Hepatocyte (in vitro differentiated cells): Measurements from ENCODE around the gene GALNT13. TPM values are rescaled to one million over a fixed set of nuclear protein-coding genes. Genes with fewer than 3 reads are reported as not detected.

Experiments used
- DNase-seq: peaks from one replicate; pipeline ENCODE4 v3.0.0-alpha.2; 2016; ENCODE audit warnings: low spot score
- H2AFZ ChIP-seq: fragments of 200-600 bp; sonication (generic); 2 replicates; pipeline ENCODE4 v1.6.0; 2016; ENCODE audit warnings: antibody characterized with exemption, mild to moderate bottlenecking
- H3K27ac ChIP-seq: fragments of 200-600 bp; sonication (generic); 2 replicates; pipeline ENCODE4 v1.5.1; 2016; ENCODE audit warnings: mild to moderate bottlenecking
- H3K27me3 ChIP-seq: fragments of 200-600 bp; sonication (generic); 2 replicates; pipeline ENCODE4 v1.6.1; 2016
- H3K36me3 ChIP-seq: fragments of 200-600 bp; sonication (generic); replicated peaks from 2 replicates; pipeline ENCODE4 v1.5.1; 2016; ENCODE audit warnings: low read depth; ENCODE audit not compliant: insufficient read depth
- H3K4me1 ChIP-seq: fragments of 200-600 bp; sonication (generic); 2 replicates; pipeline ENCODE4 v1.5.1; 2016; ENCODE audit warnings: mild to moderate bottlenecking, moderate library complexity; ENCODE audit not compliant: insufficient read depth
- H3K4me2 ChIP-seq: fragments of 200-600 bp; sonication (generic); 2 replicates; pipeline ENCODE4 v1.6.0; 2016
- H3K4me3 ChIP-seq: fragments of 200-600 bp; sonication (generic); 2 replicates; pipeline ENCODE4 v1.5.1; 2016; ENCODE audit warnings: mild to moderate bottlenecking
- H3K79me2 ChIP-seq: fragments of 200-600 bp; sonication (generic); 2 replicates; pipeline ENCODE4 v1.6.0; 2017; ENCODE audit warnings: mild to moderate bottlenecking
- H3K9me2 ChIP-seq: fragments of 200-600 bp; sonication (generic); replicated peaks from 2 replicates; pipeline ENCODE4 v1.6.0; 2017; ENCODE audit warnings: mild to moderate bottlenecking; ENCODE audit not compliant: insufficient read depth
- H3K9me3 ChIP-seq: fragments of 200-600 bp; sonication (generic); 2 replicates; pipeline ENCODE4 v1.5.1; 2016; ENCODE audit warnings: low read depth, mild to moderate bottlenecking
- H4K20me1 ChIP-seq: fragments of 200-600 bp; sonication (generic); 2 replicates; pipeline ENCODE4 v1.6.0; 2016; ENCODE audit warnings: mild to moderate bottlenecking; ENCODE audit not compliant: insufficient read depth, poor library complexity, severe bottlenecking
- CTCF ChIP-seq: fragments of 200-600 bp; sonication (generic); IDR thresholded peaks from 2 replicates; pipeline ENCODE4 v1.5.1; 2016; ENCODE audit warnings: antibody characterized with exemption, mild to moderate bottlenecking; ENCODE audit not compliant: poor library complexity
- EZH2 ChIP-seq: fragments of 200-600 bp; sonication (generic); IDR thresholded peaks from 2 replicates; pipeline ENCODE4 v1.6.1; 2016; ENCODE audit warnings: antibody characterized with exemption, mild to moderate bottlenecking, borderline replicate concordance
- EZH2phosphoT487 ChIP-seq: fragments of 200-600 bp; sonication (generic); IDR thresholded peaks from one replicate; pipeline ENCODE4 v1.6.1; 2018; ENCODE audit warnings: antibody characterized with exemption, mild to moderate bottlenecking, low read depth, moderate library complexity; ENCODE audit not compliant: unreplicated experiment, severe bottlenecking
- WGBS: methylation state at CpG from one replicate; pipeline ENCODE4 v1.1.6; 2016; ENCODE audit warnings: low lambda C conversion rate; ENCODE audit errors: missing lambda C conversion rate; 5-methylcytosine and 5-hydroxymethylcytosine counted together
- polyA plus RNA-seq: library from polyadenylated mRNA; unstranded; fragments of >200 nt; fragmentation: Nextera tagmentation; extraction: Ambion mirVana; gene quantifications from 2 replicates; pipeline ENCODE4 v1.2.1, GENCODE V29; 2016
- total RNA-seq: library from RNA; depleted of rRNA; stranded (reverse); fragments of >200 nt; gene quantifications from 2 replicates; pipeline ENCODE4 v1.2.3, GENCODE V29; 2014

Gene GALNT13
- total and polyA plus RNA-seq, 2 experiments from 2014 or later, result 25.6 to 53.5 TPM

GRCh38 chr2:154437104-154437503, 565.4 kb downstream of the GALNT13 start:
- no peak overlapping the region for H3K4me2 ChIP-seq
- DNase-seq, result no peak
- H2AFZ ChIP-seq, result no peak overlapping the region
- H3K27me3 ChIP-seq, result no peaks in the 10 kb centered on the region
- H3K9me3 ChIP-seq, result no peaks in the 10 kb centered on the region
- no peak overlapping the region for H3K27ac ChIP-seq
- no peaks in the 10 kb centered on the region for H4K20me1 ChIP-seq
- H3K79me2 ChIP-seq, result no peaks in the 10 kb centered on the region
- no peaks in the 10 kb centered on the region for H3K36me3 ChIP-seq
- no peak overlapping the region for H3K4me3 ChIP-seq
- TF ChIP-seq CTCF, result no peak
- no peak for TF ChIP-seq EZH2
- no peaks in the 10 kb centered on the region for H3K4me1 ChIP-seq
- 76% methylated on average over 8 of the region's 8 CpGs for WGBS
- H3K9me2 ChIP-seq, result no peaks in the 10 kb centered on the region

- no peak overlapping the region for H3K27ac ChIP-seq
- no peaks in the 10 kb centered on the region for H3K27me3 ChIP-seq
- H3K4me2 ChIP-seq, result no peak overlapping the region
- TF ChIP-seq EZH2, result no peak
- peak; percentile 53 for TF ChIP-seq CTCF
- TF ChIP-seq EZH2phosphoT487, result no peak
- 38% methylated on average over 2 of the region's 2 CpGs for WGBS
- DNase-seq, result peak; percentile 5
- no peak overlapping the region for H2AFZ ChIP-seq
- no peaks in the 10 kb centered on the region for H3K4me1 ChIP-seq
- no peak overlapping the region for H3K4me3 ChIP-seq
- H4K20me1 ChIP-seq, result no peaks in the 10 kb centered on the region
- H3K9me3 ChIP-seq, result no peaks in the 10 kb centered on the region
- no peaks in the 10 kb centered on the region for H3K79me2 ChIP-seq
- H3K9me2 ChIP-seq, result no peaks in the 10 kb centered on the region
- no peaks in the 10 kb centered on the region for H3K36me3 ChIP-seq
Observed at GRCh38 chr2:154439156-154439555, 567.4 kb downstream of the GALNT13 start.

GRCh38 chr2:154443919-154444318, 572.2 kb downstream of the GALNT13 start:
- no peak for DNase-seq
- Histone ChIP-seq H4K20me1 (no peaks in the 10 kb centered on the region), H3K4me1 (peaks cover 14% of the 10 kb centered on the region), H3K36me3 (no peaks in the 10 kb centered on the region), H3K27me3 (no peaks in the 10 kb centered on the region), H3K79me2 (no peaks in the 10 kb centered on the region), H3K9me2 (no peaks in the 10 kb centered on the region), H3K27ac (no peak overlapping the region), H3K4me3 (no peak overlapping the region), H3K4me2 (no peak overlapping the region), H2AFZ (no peak overlapping the region), H3K9me3 (no peaks in the 10 kb centered on the region)
- TF ChIP-seq EZH2phosphoT487 (no peak), EZH2 (no peak), CTCF (no peak)

- WGBS, result 65% methylated on average over 2 of the region's 2 CpGs
- Histone ChIP-seq H3K9me3 (no peaks in the 10 kb centered on the region), H2AFZ (no peak overlapping the region), H3K4me3 (no peak overlapping the region), H4K20me1 (no peaks in the 10 kb centered on the region), H3K9me2 (no peaks in the 10 kb centered on the region), H3K4me1 (peaks cover 25% of the 10 kb centered on the region), H3K79me2 (no peaks in the 10 kb centered on the region), H3K36me3 (no peaks in the 10 kb centered on the region), H3K27ac (no peak overlapping the region), H3K4me2 (no peak overlapping the region), H3K27me3 (no peaks in the 10 kb centered on the region)
- no peak for DNase-seq
- no peak for TF ChIP-seq EZH2phosphoT487
- no peak for TF ChIP-seq EZH2
- no peak for TF ChIP-seq CTCF
Observed at GRCh38 chr2:154446324-154446723, 574.6 kb downstream of the GALNT13 start.
